ENCODE measurements around the gene ICAM4.

- TF ChIP-seq CTCF (IDR thresholded peaks at IDR 0.05; ENCODE audit: insufficient read depth, low read length) = no peak
- no peak for TF ChIP-seq POLR2AphosphoS5 (IDR thresholded peaks at IDR 0.05; ENCODE audit: low read depth)
- no peak for TF ChIP-seq GABPA (IDR thresholded peaks at IDR 0.05; ENCODE audit: low read depth)
Measured at GRCh38 chr19:10294368-10294697, 7.6 kb downstream of the ICAM4 start.
